IMR-90 (cell line): Measurements from ENCODE around the gene CCDC97. TPM values are rescaled to one million over a fixed set of nuclear protein-coding genes. Genes with fewer than 3 reads are reported as not detected.

Experiments used
- ATAC-seq: fragments of 200-7000 bp; cut with Tn5 transposase; 2 replicates; pipeline ENCODE4 v1.9.1; 2020; ENCODE audit warnings: low read depth, mild to moderate bottlenecking, moderate library complexity
- BruUV-seq: library from RNA; stranded (reverse); fragments of 400-500 nt; replicated peaks from 2 replicates; lab custom pipeline; 2021; lab: Mats Ljungman, UMichigan
- CTCF ChIA-PET: fragments of 300-600 bp; formaldehyde crosslinking; extraction: SDS; loops from one replicate; lab custom pipeline; 2021; ENCODE audit warnings: antibody characterized with exemption; lab: Yijun Ruan, JAX
- POLR2A ChIA-PET: fragments of 300-600 bp; sonication (Branson Sonifier 250); formaldehyde crosslinking; loops from one replicate; lab custom pipeline; 2022; ENCODE audit warnings: antibody characterized with exemption; ENCODE audit not compliant: unreplicated experiment; lab: Charles Lee
- DNase-seq: peaks from one replicate; pipeline ENCODE4 v3.0.0; 2013
- H2AFZ ChIP-seq: replicated peaks from 2 replicates; pipeline ENCODE3; 2013; ENCODE audit warnings: low read length, mild to moderate bottlenecking; ENCODE audit not compliant: poor library complexity
- H2AK5ac ChIP-seq: 2 replicates; pipeline ENCODE4 v1.6.1; 2013; ENCODE audit warnings: low read depth, low read length, inconsistent platforms
- H2AK9ac ChIP-seq: replicated peaks from 2 replicates; pipeline ENCODE3; 2013; ENCODE audit warnings: mild to moderate bottlenecking, low read depth, low read length, moderate library complexity; ENCODE audit not compliant: poor library complexity
- H2BK120ac ChIP-seq: 2 replicates; pipeline ENCODE4 v1.6.1; 2013; ENCODE audit warnings: low read depth, low read length, inconsistent platforms
- H2BK15ac ChIP-seq: 3 replicates; pipeline ENCODE4 v1.6.1; 2013; ENCODE audit warnings: low read depth, low read length, inconsistent platforms
- H2BK20ac ChIP-seq: 2 replicates; pipeline ENCODE4 v1.6.1; 2013; ENCODE audit warnings: low read depth, mild to moderate bottlenecking, inconsistent platforms, low read length, moderate library complexity
- H2BK5ac ChIP-seq: 2 replicates; pipeline ENCODE4 v1.6.1; 2013; ENCODE audit warnings: mild to moderate bottlenecking, low read depth, low read length, inconsistent platforms; ENCODE audit not compliant: poor library complexity, severe bottlenecking
- H3K14ac ChIP-seq: replicated peaks from 2 replicates; pipeline ENCODE4 v1.6.1; 2013; ENCODE audit warnings: low read depth, low read length, inconsistent platforms
- H3K18ac ChIP-seq: 2 replicates; pipeline ENCODE4 v1.6.1; 2013; ENCODE audit warnings: low read depth, low read length, control low read depth
- H3K23ac ChIP-seq: 2 replicates; pipeline ENCODE4 v1.6.1; 2013; ENCODE audit warnings: low read depth, low read length, inconsistent platforms
- H3K27ac ChIP-seq: 2 replicates; pipeline ENCODE4 v1.5.1; 2013; ENCODE audit warnings: mild to moderate bottlenecking, control low read depth, low read length; ENCODE audit not compliant: insufficient read depth
- H3K27me3 ChIP-seq: 2 replicates; pipeline ENCODE4 v1.6.1; 2013; ENCODE audit warnings: low read length; ENCODE audit not compliant: control insufficient read depth, insufficient read depth
- H3K36me3 ChIP-seq: 2 replicates; pipeline ENCODE4 v1.6.1; 2013; ENCODE audit warnings: low read length, mixed read lengths; ENCODE audit not compliant: control insufficient read depth, insufficient read depth
- H3K4ac ChIP-seq: 2 replicates; pipeline ENCODE4 v1.6.1; 2013; ENCODE audit warnings: low read depth, low read length, inconsistent platforms
- H3K4me1 ChIP-seq: 2 replicates; pipeline ENCODE4 v1.6.1; 2013; ENCODE audit warnings: low read length, mixed read lengths; ENCODE audit not compliant: control insufficient read depth, insufficient read depth
- H3K4me2 ChIP-seq: 2 replicates; pipeline ENCODE4 v1.6.1; 2013; ENCODE audit warnings: low read depth, mild to moderate bottlenecking, control low read depth, low read length, moderate library complexity
- H3K4me3 ChIP-seq: 2 replicates; pipeline ENCODE4 v1.5.1; 2013; ENCODE audit warnings: low read depth, mild to moderate bottlenecking, control low read depth, low read length, moderate library complexity; ENCODE audit not compliant: insufficient read depth
- H3K56ac ChIP-seq: 2 replicates; pipeline ENCODE4 v1.6.1; 2013; ENCODE audit warnings: low read length, inconsistent platforms; ENCODE audit not compliant: insufficient read depth; ENCODE audit errors: extremely low read depth
- H3K79me1 ChIP-seq, 2 experiments: 2 replicates each; pipeline ENCODE4 v1.6.1; 2013; ENCODE audit warnings: low read length in 2 of 2, inconsistent platforms in 1 of 2, low read depth in 1 of 2
- H3K9ac ChIP-seq: 2 replicates; pipeline ENCODE4 v1.6.1; 2013; ENCODE audit warnings: low read depth, low read length, control low read depth
- H3K9me1 ChIP-seq: 2 replicates; pipeline ENCODE4 v1.6.1; 2013; ENCODE audit warnings: low read length, inconsistent platforms; ENCODE audit not compliant: insufficient read depth
- H3K9me3 ChIP-seq: 2 replicates; pipeline ENCODE4 v1.6.1; 2013; ENCODE audit warnings: low read length; ENCODE audit not compliant: control insufficient read depth, insufficient read depth
- H4K20me1 ChIP-seq: 2 replicates; pipeline ENCODE4 v1.6.1; 2013; ENCODE audit warnings: low read length, inconsistent platforms; ENCODE audit not compliant: insufficient read depth
- H4K5ac ChIP-seq: 2 replicates; pipeline ENCODE4 v1.6.1; 2013; ENCODE audit warnings: mild to moderate bottlenecking, low read depth, low read length, control low read depth
- H4K8ac ChIP-seq, 2 experiments: 2 replicates each; pipeline ENCODE4 v1.6.1; 2013; ENCODE audit warnings: low read depth in 2 of 2, low read length in 2 of 2, control low read depth in 1 of 2, inconsistent platforms in 1 of 2
- H4K91ac ChIP-seq: 2 replicates; pipeline ENCODE4 v1.6.1; 2013; ENCODE audit warnings: low read depth, low read length, inconsistent platforms; ENCODE audit not compliant: insufficient read depth
- BHLHE40 ChIP-seq: fragments of 150-350 bp; IDR thresholded peaks from 2 replicates; pipeline ENCODE4 v1.6.1; 2016; ENCODE audit warnings: mild to moderate bottlenecking, low read depth, low read length
- CEBPB ChIP-seq: IDR thresholded peaks from 2 replicates; pipeline ENCODE4 v1.6.1; 2012; ENCODE audit warnings: low read depth, low read length, improper control_type of control experiment
- CHD1 ChIP-seq: IDR thresholded peaks from 2 replicates; pipeline ENCODE4 v1.6.1; 2012; ENCODE audit warnings: low read depth, low read length, improper control_type of control experiment
- CTCF ChIP-seq: conservative IDR thresholded peaks from 2 replicates; pipeline ENCODE4 v1.5.1; 2012; ENCODE audit warnings: mild to moderate bottlenecking, low read depth, low read length, improper control_type of control experiment
- ELK1 ChIP-seq: fragments of 150-350 bp; IDR thresholded peaks from 2 replicates; pipeline ENCODE4 v1.6.1; 2016; ENCODE audit warnings: low read depth, mild to moderate bottlenecking, low read length, moderate library complexity, borderline replicate concordance
- FOS ChIP-seq: fragments of 150-350 bp; IDR thresholded peaks from 2 replicates; pipeline ENCODE4 v1.6.1; 2016; ENCODE audit warnings: low read depth, low read length
- MAFK ChIP-seq: IDR thresholded peaks from 2 replicates; pipeline ENCODE4 v1.6.1; 2012; ENCODE audit warnings: low read depth, low read length, improper control_type of control experiment
- MAZ ChIP-seq: IDR thresholded peaks from 2 replicates; pipeline ENCODE4 v1.6.1; 2012; ENCODE audit warnings: low read depth, mild to moderate bottlenecking, low read length, improper control_type of control experiment, moderate library complexity, borderline replicate concordance
- MXI1 ChIP-seq: IDR thresholded peaks from 2 replicates; pipeline ENCODE4 v1.6.1; 2012; ENCODE audit warnings: low read depth, mild to moderate bottlenecking, low read length, moderate library complexity, borderline replicate concordance
- NFE2L2 ChIP-seq: fragments of 150-350 bp; IDR thresholded peaks from 2 replicates; pipeline ENCODE4 v1.6.1; 2016; ENCODE audit warnings: low read depth, mild to moderate bottlenecking, low read length
- POLR2A ChIP-seq: IDR thresholded peaks from 2 replicates; pipeline ENCODE4 v1.6.1; 2012; ENCODE audit warnings: mild to moderate bottlenecking, low read depth, low read length
- RAD21 ChIP-seq: IDR thresholded peaks from 2 replicates; pipeline ENCODE4 v1.6.1; 2012; ENCODE audit warnings: low read length, improper control_type of control experiment
- RFX5 ChIP-seq: IDR thresholded peaks from 2 replicates; pipeline ENCODE4 v1.8.0; 2012; ENCODE audit warnings: low read depth, mild to moderate bottlenecking, low read length, moderate library complexity
- SMC3 ChIP-seq: fragments of 150-350 bp; IDR thresholded peaks from 2 replicates; pipeline ENCODE4 v1.6.1; 2016; ENCODE audit warnings: low read depth, mild to moderate bottlenecking, antibody characterized with exemption, low read length, moderate library complexity
- USF2 ChIP-seq: fragments of 150-350 bp; IDR thresholded peaks from 2 replicates; pipeline ENCODE4 v1.6.1; 2017; ENCODE audit warnings: mild to moderate bottlenecking, antibody characterized with exemption, low read length, low read depth
- WGBS, 2 experiments: methylation state at CpG; one replicate each; pipeline versions ENCODE4 v1.1.5 to v1.1.7; 2013; ENCODE audit warnings: missing lambda C conversion rate in 2 of 2; ENCODE audit not compliant: insufficient read length in 1 of 2; ENCODE audit errors: extremely low coverage in 2 of 2; 5-methylcytosine and 5-hydroxymethylcytosine counted together
- dilution Hi-C: fragments of 300-500 bp; cut with HindIII; formaldehyde crosslinking; loops from one replicate; pipeline ENCODE4 v1.14.3; 2018; ENCODE audit warnings: low sequenced_read_pairs; ENCODE audit not compliant: unreplicated experiment
- in situ Hi-C: fragments of 300-500 bp; cut with MboI; formaldehyde crosslinking; loops from 3 replicates; pipeline ENCODE4 v1.14.3; 2019; ENCODE audit warnings: low sequenced_read_pairs, inconsistent platforms, mixed read lengths
- intact Hi-C: fragments of 100-400 bp; cut with micrococcal nuclease; formaldehyde crosslinking; loops from 2 replicates; pipeline ENCODE4 v1.10.0; 2022
- polyA plus RNA-seq, 3 experiments: library from polyadenylated mRNA; depleted of rRNA; stranded (reverse); fragments of >200 nt; gene quantifications; 2 replicates each; pipeline ENCODE4 v1.2.3, GENCODE V29; 2012; ENCODE audit warnings: low replicate concordance in 1 of 3
- total RNA-seq: library from RNA; depleted of rRNA; stranded (reverse); fragments of >200 nt; gene quantifications from 2 replicates; pipeline ENCODE4 v1.2.3, GENCODE V29; 2012

The CCDC97 gene
- total and polyA plus RNA-seq, 2 of the 4 experiments (the other 2 are of a cell fraction) = 4.1 to 11.0 TPM

GRCh38 chr19:41300555-41300954, 9.4 kb upstream of the CCDC97 start:
- ChIA-PET CTCF (no interaction called here), POLR2A (no interaction called here)
- Histone ChIP-seq H3K23ac (no peak overlapping the region), H3K9me3 (no peaks in the 10 kb centered on the region), H4K91ac (no peak overlapping the region), H3K4me2 (no peak overlapping the region), H3K14ac (no peak overlapping the region), H4K8ac (no peak overlapping the region), H3K56ac (no peak overlapping the region), H3K4me3 (no peak overlapping the region), H3K27me3 (no peaks in the 10 kb centered on the region), H2AFZ (no peak overlapping the region), H3K79me1 (peaks cover 39 to 70% of the 10 kb centered on the region in 2 experiments), H2AK5ac (no peak overlapping the region), H3K4ac (no peak overlapping the region), H2BK120ac (no peak overlapping the region), H2BK15ac (no peak overlapping the region), H2BK20ac (no peak overlapping the region), H3K18ac (no peak overlapping the region), H3K9me1 (peaks cover 25% of the 10 kb centered on the region), H2AK9ac (no peak overlapping the region), H3K36me3 (peaks cover 79% of the 10 kb centered on the region), H2BK5ac (no peak overlapping the region), H3K9ac (no peak overlapping the region), H3K4me1 (peaks cover 24% of the 10 kb centered on the region), H4K20me1 (peaks cover 57% of the 10 kb centered on the region), H3K27ac (no peak overlapping the region), H4K5ac (no peak overlapping the region)
- BruUV-seq = no TSS peak
- intact Hi-C loops = no loop called here
- no CpG with 5 or more reads among the region's 6 CpGs for WGBS, 2 experiments
- ATAC-seq = no peak
- dilution Hi-C loops = no loop called here
- in situ Hi-C loops = no loop called here
- TF ChIP-seq MXI1 = no peak
- TF ChIP-seq BHLHE40 = no peak
- TF ChIP-seq CHD1 = no peak
- TF ChIP-seq RFX5 = no peak
- no peak for TF ChIP-seq ELK1
- no peak for TF ChIP-seq CTCF
- no peak for TF ChIP-seq USF2
- no peak for TF ChIP-seq POLR2A
- no peak for TF ChIP-seq FOS
- no peak for TF ChIP-seq RAD21
- TF ChIP-seq SMC3 = no peak
- no peak for TF ChIP-seq MAZ
- no peak for TF ChIP-seq MAFK
- no peak for TF ChIP-seq NFE2L2
- TF ChIP-seq CEBPB = no peak
- no peak for DNase-seq
